Measurements from ENCODE around the gene TMEM134. TPM values are rescaled to one million over a fixed set of nuclear protein-coding genes. Genes with fewer than 3 reads are reported as not detected.
"Not testable (repeated sequence)": the region's sequence is repeated elsewhere in the genome, so short reads cannot be mapped to it uniquely, and the experiment has no call there.

Gene TMEM134
- 10 to 100 TPM; 53.2 to 59.7 TPM for total RNA-seq

GRCh38 chr11:67468759-67469507 is at the start of gene TMEM134:
Gene TMEM134, minus strand, starts transcription at chr11:67469251. Its CDS starts 59 bp downstream, at chr11:67469192.
- Mint-ChIP-seq H3K27me3 (ENCODE audit: low read depth) (no peaks in the 10 kb centered on the region), H3K9me3 (no peaks in the 10 kb centered on the region), H3K4me3 (peak within 1 kb of the TSS; percentile 94 to 95), H3K4me1 (ENCODE audit: low read depth) (peaks cover 46% of the 10 kb centered on the region), H3K27ac (peak within 1 kb of the TSS; percentile 43), H3K36me3 (ENCODE audit: insufficient read depth in 2 of 2) (no peaks in the 10 kb centered on the region)
- DNase-seq (peak; percentile 92 to 95), ATAC-seq (replicated peaks in 1 of 2) (peak; percentile 85)

GRCh38 chr11:67517784-67518552 is 48.9 kb upstream of the TMEM134 start:
- DNase-seq (no peak), ATAC-seq (replicated peaks in 1 of 2) (no peak)
- Mint-ChIP-seq H3K4me1 (ENCODE audit: low read depth) (no peaks in the 10 kb centered on the region), H3K9me3 (no peaks in the 10 kb centered on the region), H3K27ac (no peak overlapping the region), H3K4me3 (no peak overlapping the region), H3K27me3 (ENCODE audit: low read depth) (no peaks in the 10 kb centered on the region), H3K36me3 (ENCODE audit: insufficient read depth in 2 of 2) (no peaks in the 10 kb centered on the region)

GRCh38 chr11:67516806-67517205 is 47.8 kb upstream of the TMEM134 start:
- Mint-ChIP-seq H3K4me1 (ENCODE audit: low read depth) (no peaks in the 10 kb centered on the region), H3K27ac (no peak overlapping the region), H3K36me3 (ENCODE audit: insufficient read depth in 2 of 2) (no peaks in the 10 kb centered on the region), H3K27me3 (ENCODE audit: low read depth) (no peaks in the 10 kb centered on the region), H3K4me3 (no peak overlapping the region), H3K9me3 (no peaks in the 10 kb centered on the region)
- no peak for DNase-seq
- ATAC-seq (replicated peaks in 1 of 2), result no peak

- no peak for DNase-seq
- Mint-ChIP-seq H3K36me3 (ENCODE audit: insufficient read depth in 2 of 2) (no peaks in the 10 kb centered on the region), H3K9me3 (no peaks in the 10 kb centered on the region), H3K4me1 (ENCODE audit: low read depth) (peaks cover 3% of the 10 kb centered on the region), H3K4me3 (no peak overlapping the region), H3K27ac (no peak overlapping the region), H3K27me3 (ENCODE audit: low read depth) (peaks cover 8% of the 10 kb centered on the region)
- no peak for ATAC-seq (replicated peaks in 1 of 2)
Observed at GRCh38 chr11:67514116-67514515, 45.1 kb upstream of the TMEM134 start.

GRCh38 chr11:67511558-67511957 is 42.5 kb upstream of the TMEM134 start:
- H3K36me3 Mint-ChIP-seq (ENCODE audit: insufficient read depth in 2 of 2); H3K4me3 Mint-ChIP-seq; H3K27ac Mint-ChIP-seq; ATAC-seq (replicated peaks in 1 of 2); H3K27me3 Mint-ChIP-seq (ENCODE audit: low read depth); DNase-seq; H3K9me3 Mint-ChIP-seq: not testable (repeated sequence)
- peaks cover 19% of the 10 kb centered on the region for H3K4me1 Mint-ChIP-seq (ENCODE audit: low read depth)

GRCh38 chr11:67510023-67510345 is 40.9 kb upstream of the TMEM134 start:
- DNase-seq, result no peak
- Mint-ChIP-seq H3K4me3 (no peak overlapping the region), H3K4me1 (ENCODE audit: low read depth) (peaks cover 30% of the 10 kb centered on the region), H3K27ac (no peak overlapping the region), H3K36me3 (ENCODE audit: insufficient read depth in 2 of 2) (no peaks in the 10 kb centered on the region), H3K27me3 (ENCODE audit: low read depth) (peaks cover 8% of the 10 kb centered on the region), H3K9me3 (no peaks in the 10 kb centered on the region)
- ATAC-seq (replicated peaks in 1 of 2), result no peak

GRCh38 chr11:67508486-67509121 is 39.6 kb upstream of the TMEM134 start:
- ATAC-seq (replicated peaks in 1 of 2) (peak; percentile 37 to 41), DNase-seq (peak; percentile 99)
- peaks cover 0 to 2% of the 10 kb centered on the region in 2 donors for H3K36me3 Mint-ChIP-seq (ENCODE audit: insufficient read depth in 2 of 2)
- H3K4me1 Mint-ChIP-seq (ENCODE audit: low read depth), result peaks cover 30% of the 10 kb centered on the region
- peak overlapping the region; percentile 93 for H3K27ac Mint-ChIP-seq
- H3K4me3 Mint-ChIP-seq, result peak overlapping the region; percentile 91 to 99
- no peaks in the 10 kb centered on the region for H3K9me3 Mint-ChIP-seq
- H3K27me3 Mint-ChIP-seq (ENCODE audit: low read depth), result peaks cover 8% of the 10 kb centered on the region

- peaks cover 8% of the 10 kb centered on the region for H3K27me3 Mint-ChIP-seq (ENCODE audit: low read depth)
- H3K36me3 Mint-ChIP-seq (ENCODE audit: insufficient read depth in 2 of 2), result peaks cover under 1 to 4% of the 10 kb centered on the region in 2 donors
- DNase-seq, result peak; percentile 98 to 100
- peak within 1 kb of the TSS; percentile 93 for H3K27ac Mint-ChIP-seq
- H3K4me1 Mint-ChIP-seq (ENCODE audit: low read depth), result peaks cover 34% of the 10 kb centered on the region
- ATAC-seq (replicated peaks in 1 of 2), result peak; percentile 74 to 77
- peak within 1 kb of the TSS; percentile 91 to 99 for H3K4me3 Mint-ChIP-seq
- no peaks in the 10 kb centered on the region for H3K9me3 Mint-ChIP-seq
Observed at GRCh38 chr11:67507864-67508485, 38.9 kb upstream of the TMEM134 start, which contains the start of gene CDK2AP2. Gene CDK2AP2, minus strand, starts transcription at chr11:67508162. Its CDS starts 80 bp downstream, at chr11:67508082.

GRCh38 chr11:67507242-67507863 is 38.3 kb upstream of the TMEM134 start:
- H3K9me3 Mint-ChIP-seq, result no peaks in the 10 kb centered on the region
- peak overlapping the region; percentile 45 for H3K27ac Mint-ChIP-seq
- DNase-seq (no peak), ATAC-seq (replicated peaks in 1 of 2) (no peak)
- peaks cover 4 to 6% of the 10 kb centered on the region in 2 donors for H3K36me3 Mint-ChIP-seq (ENCODE audit: insufficient read depth in 2 of 2)
- peak overlapping the region; percentile 91 to 99 for H3K4me3 Mint-ChIP-seq
- peaks cover 38% of the 10 kb centered on the region for H3K4me1 Mint-ChIP-seq (ENCODE audit: low read depth)
- peaks cover 8% of the 10 kb centered on the region for H3K27me3 Mint-ChIP-seq (ENCODE audit: low read depth)

GRCh38 chr11:67506426-67507051 is 37.5 kb upstream of the TMEM134 start:
- Mint-ChIP-seq H3K27me3 (ENCODE audit: low read depth) (peaks cover 8% of the 10 kb centered on the region), H3K9me3 (no peaks in the 10 kb centered on the region), H3K4me1 (ENCODE audit: low read depth) (peaks cover 38% of the 10 kb centered on the region), H3K36me3 (ENCODE audit: insufficient read depth in 2 of 2) (peaks cover 4 to 6% of the 10 kb centered on the region in 2 donors), H3K27ac (peak overlapping the region; percentile 80), H3K4me3 (peak overlapping the region; percentile 91 to 99)
- ATAC-seq (replicated peaks in 1 of 2), result no peak
- no peak for DNase-seq

GRCh38 chr11:67505605-67506396 is 36.8 kb upstream of the TMEM134 start:
- H3K27me3 Mint-ChIP-seq (ENCODE audit: low read depth), result peaks cover 3% of the 10 kb centered on the region
- peaks cover 6 to 9% of the 10 kb centered on the region in 2 donors for H3K36me3 Mint-ChIP-seq (ENCODE audit: insufficient read depth in 2 of 2)
- no peaks in the 10 kb centered on the region for H3K9me3 Mint-ChIP-seq
- ATAC-seq (replicated peaks in 1 of 2) (peak; percentile 60 to 65), DNase-seq (peak; percentile 95 to 96)
- H3K27ac Mint-ChIP-seq, result peak overlapping the region; percentile 95
- H3K4me3 Mint-ChIP-seq, result peak overlapping the region; percentile 91 to 99
- peaks cover 45% of the 10 kb centered on the region for H3K4me1 Mint-ChIP-seq (ENCODE audit: low read depth)
